ENCODE measurements around the gene TIMM23.
"Not testable (repeated sequence)": the region's sequence is repeated elsewhere in the genome, so short reads cannot be mapped to it uniquely, and the experiment has no call there.

The TIMM23 gene

GRCh38 chr10:46025406-46025805 lies 53.1 kb downstream of the TIMM23 start:
- no peak for DNase-seq

DNA sequence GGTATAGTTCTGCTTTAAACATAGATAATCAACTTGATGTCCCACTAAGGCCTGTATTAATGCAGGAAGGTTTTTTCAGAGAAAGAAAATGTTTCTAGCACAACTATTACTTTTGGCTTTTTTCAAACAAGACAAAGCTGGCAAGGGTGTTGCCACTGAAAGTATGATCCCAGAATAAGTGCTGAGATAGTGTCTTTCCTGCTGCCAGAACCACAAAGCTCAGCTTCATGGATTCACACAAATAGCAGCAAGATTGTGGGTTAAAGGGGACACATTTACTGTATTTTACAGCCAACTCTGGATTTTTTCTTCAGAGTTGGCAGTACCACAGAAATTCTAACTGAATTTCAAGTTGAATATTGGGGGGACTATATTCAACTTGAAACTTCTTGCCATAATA lies 53.8 kb downstream of the TIMM23 start:
- DNase-seq: no peak

DNA sequence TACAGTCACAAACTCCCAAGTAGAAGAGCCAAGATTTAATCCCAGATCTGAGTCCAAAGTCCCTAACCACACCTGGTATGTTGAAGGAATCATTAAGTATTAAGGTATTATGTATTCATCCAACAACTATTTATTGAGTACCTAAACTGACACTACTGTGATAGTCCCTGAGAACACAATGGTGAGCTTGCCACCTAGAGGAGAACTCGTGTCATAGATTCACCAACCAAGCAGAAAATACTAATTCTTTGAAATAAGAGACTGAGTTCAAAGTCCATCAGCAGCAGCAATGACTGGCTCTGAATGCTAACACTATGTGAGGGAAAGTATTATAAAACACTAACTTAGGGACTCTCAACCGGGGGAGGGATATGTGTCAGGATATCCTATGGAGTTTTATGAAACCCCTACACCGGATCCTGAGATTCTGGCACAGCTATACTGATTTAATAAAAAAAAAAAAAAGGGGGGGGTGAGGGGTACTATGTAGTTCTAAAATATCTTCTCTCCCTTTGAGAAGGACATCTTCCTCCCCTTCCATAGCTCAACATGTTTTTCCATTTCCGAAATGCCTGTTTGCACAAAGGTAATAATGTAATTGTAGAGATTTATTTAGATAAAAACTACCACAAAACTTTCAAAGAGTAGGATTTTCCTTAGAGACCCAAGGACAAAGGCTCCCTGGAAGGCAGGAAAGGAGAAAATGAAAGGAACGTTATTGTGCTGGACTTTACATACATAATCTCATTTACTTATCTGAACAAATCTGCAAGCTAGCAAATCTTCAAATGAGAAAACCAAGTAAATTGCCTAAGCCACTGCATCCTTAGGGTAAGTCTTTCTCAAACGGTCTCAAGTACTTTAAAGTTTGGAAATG lies 56.5 kb downstream of the TIMM23 start:
- no peak for DNase-seq

DNA sequence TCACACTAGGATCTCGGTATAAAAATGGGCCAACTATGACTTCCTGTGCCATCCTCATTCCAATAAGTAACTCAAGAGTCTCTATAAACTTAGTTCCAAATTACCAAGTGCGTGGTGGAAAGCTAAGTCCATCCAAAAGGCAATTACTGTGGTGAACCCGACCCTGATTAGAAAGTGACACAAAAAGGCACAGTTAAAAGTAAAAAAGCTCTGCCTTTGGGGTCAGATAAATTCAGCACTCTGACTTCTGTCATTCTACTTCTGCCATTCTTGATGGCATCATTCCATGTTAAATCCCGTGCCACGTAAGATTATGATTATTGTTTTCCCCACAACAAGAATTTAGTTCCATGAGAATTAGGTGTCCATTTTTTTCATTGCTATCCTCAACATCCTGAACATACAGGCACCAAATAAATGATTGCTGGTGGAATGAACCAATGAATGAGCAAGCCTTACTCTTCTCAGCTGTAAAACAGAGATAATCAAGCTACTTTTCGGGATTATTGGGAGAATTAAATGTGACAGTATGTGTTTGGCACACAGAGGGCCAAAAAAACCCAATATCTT lies 57.3 kb downstream of the TIMM23 start:
- no peak for DNase-seq

DNA sequence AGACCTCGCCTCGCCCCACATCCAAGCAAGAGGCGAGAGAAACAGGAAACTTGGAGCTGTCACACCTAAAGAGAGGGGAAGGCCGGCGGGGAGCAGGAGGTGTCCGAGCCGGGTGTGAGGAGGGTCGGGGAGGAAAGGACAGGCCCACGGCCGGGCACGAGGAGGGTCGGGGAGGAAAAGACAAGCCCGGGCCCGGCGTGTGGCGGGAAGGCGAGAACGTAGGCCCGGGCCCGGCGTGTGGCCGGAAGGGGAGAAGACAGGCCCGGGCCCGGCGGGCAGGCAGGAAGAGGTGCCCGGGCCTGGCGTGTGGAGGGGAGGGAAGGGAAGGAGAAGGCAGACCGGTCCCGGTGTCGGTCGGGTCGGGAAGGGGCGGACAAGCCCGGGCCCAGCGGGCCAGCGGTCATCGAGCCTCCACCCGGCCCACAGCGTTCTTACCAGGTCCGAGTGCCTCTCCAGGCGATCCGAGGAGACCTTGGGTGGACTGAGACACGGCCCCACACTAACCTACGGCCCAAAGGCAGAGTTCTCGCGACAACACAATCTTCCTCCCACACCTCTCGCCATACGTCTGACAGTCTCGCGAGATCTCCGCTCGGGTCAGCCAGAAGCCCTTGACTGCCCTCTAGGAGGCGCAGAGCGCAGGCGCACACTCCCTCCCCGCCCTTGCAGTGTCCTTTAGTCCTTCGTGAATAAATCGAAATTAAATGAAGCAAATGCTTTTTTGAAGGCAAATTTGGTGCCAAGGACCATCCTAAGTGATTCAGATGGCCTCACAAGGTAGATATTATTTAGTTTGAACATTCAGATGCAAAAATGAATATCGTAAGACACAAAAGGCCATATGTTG lies 58.0 kb downstream of the TIMM23 start, which contains the start of gene NCOA4:
Gene NCOA4 (minus strand): TSS at position 533 of the 847 bp plus-strand sequence. CDS start 13,943 bp downstream, outside the sequence.
- DNase-seq: peak; percentile 76 to 91 (median 86)

- DNase-seq: no peak
Observed at GRCh38 chr10:46031648-46032532, 59.6 kb downstream of the TIMM23 start.

GRCh38 chr10:46033602-46034011 lies 61.3 kb downstream of the TIMM23 start:
- DNase-seq: no peak

GRCh38 chr10:46035923-46036849 lies 63.9 kb downstream of the TIMM23 start:
- no peak for DNase-seq

DNA sequence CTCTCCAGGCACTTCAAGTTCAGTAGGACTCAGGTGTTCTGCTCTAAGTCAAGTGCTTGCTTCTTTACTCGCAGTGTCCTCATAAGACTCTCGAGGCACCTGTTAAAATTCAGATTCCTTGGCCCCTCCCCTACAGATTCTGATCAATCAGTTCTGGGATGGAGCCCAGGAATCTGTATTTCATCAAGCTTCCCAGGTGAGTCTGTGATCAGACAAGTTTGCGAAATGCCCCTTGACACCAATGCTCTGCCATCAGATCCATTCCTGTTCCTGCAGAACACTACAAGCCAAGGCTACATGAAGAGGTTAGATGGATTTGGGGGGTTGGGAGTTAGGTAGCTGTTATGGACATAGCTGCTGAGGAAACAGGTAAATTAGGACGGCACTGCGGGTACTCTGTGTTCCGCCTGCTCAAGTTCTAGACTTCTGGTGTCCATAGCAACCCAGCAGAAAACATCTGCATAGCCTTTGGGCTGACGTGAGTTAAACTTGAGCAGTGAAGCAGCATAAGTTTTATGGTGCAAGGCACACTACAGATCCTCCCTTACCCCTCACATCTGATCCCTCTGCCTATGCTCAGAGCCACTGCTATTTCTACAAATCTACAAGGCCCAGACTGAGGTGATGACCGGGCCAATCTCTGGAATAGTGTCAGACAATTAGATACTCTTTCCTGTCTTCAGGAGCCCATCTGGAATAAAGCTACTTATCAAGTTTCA lies 65.0 kb downstream of the TIMM23 start:
- DNase-seq: no peak

DNA sequence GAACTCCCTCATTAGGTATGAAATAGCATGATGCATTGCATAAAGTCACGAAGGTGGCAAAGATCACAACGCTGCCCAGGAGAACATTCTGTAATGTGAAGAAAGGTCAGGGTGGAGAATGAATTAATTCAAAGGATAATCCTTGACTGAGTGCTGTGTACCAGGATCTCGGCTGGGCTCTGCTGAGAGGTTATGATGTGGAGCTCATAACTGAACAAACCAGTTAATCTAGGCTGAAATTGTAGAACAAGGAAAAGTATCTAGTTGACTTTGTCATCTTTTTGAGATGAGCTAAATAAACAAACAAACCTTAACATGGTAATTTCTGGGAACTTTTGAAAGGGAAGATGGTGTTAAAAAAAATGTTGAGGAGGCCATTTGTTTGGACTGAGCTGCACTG lies 67.7 kb downstream of the TIMM23 start:
- no peak for DNase-seq

GRCh38 chr10:46042527-46042926 lies 70.2 kb downstream of the TIMM23 start:
- DNase-seq: no peak

DNA sequence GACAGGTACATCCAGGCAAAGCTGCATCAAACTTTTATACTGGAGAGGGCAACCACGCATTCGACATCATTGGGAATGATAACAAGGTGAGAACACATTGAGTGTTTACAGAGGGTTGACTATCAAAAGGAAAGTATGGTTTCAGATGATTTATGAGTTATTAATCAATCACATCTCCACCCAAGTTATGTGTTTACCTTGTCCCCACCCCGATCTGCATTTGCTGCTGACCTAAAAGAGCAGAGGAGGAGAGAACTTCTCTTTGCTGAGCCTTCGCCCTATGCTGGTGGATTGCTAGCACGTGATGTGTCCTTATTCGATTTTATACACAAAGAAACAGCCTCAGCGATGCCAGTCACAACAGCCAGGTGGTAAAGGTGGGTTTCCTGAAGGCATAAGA lies 74.0 kb downstream of the TIMM23 start, which contains the start of gene MSMB:
Gene MSMB (minus strand): TSS at position 9 of the 400 bp plus-strand sequence. CDS start 32 bp downstream, outside the sequence.
- DNase-seq: no peak

DNA sequence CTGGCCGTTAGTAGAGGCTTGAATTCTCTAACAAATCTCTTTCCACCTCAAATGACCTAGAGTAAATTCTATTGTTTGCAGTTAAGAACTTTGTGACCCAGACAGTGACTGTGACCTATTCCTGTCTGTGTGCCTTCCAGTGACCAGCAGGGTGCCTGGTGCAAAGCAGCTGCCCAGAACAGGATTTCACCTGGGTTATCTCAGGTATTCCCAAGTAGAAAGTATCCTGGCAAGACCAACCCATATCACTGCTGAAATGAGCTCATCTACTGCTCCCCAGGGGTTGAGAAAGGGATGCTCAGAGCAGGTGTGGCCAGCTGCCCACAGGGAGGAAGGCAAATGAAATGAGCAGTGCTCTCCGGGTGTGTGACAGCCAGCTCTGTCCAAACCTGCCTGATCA lies 75.9 kb downstream of the TIMM23 start:
- DNase-seq: no peak

DNA sequence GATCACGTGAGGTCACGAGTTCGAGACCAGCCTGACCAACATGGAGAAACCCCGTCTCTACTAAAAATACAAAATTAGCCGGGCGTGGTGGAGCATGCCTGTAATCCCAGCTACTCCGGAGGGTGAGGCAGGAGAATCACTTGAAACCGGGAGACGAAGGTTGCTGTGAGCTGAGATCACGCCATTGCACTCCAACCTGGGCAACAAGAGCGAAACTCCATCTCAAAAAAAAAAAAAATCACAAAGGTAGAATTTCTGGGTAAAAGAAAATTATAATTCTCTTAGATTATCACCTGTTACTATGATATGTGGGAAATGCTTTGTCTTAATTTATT lies 77.2 kb downstream of the TIMM23 start:
- DNase-seq: not testable (repeated sequence)

DNA sequence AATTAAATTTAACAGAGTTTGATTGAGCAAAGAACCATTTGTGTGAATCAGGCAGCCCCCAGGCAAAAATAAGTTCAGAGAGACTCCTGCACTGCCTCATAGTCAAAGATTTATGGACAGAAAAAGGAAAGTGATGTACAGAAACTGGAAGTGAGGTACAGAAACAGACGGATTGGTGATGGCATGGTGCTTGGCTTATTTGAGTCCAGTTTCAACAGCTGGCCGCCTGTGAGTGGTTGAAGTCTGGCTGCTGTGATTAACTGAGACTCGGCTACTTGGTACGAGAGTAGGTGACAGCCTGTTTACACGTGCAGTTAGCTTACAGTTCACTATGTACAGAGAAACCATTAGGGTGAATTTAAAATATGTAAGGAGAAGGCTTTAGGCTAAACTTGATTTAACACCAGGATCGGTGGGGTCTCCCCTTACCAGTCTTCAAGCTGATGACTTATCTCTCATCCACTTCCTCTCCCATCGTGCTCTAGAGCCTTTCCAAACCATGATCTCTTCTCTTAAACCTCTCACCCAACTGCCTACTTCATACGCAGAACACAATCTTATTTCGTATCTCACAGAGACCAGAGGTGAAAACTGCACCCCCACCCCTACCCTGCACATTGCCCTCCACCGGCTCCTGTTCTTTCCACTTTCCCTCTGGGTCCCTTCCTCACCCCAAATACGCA lies 78.8 kb downstream of the TIMM23 start:
- DNase-seq: no peak

GRCh38 chr10:46052057-46052790 lies 79.9 kb downstream of the TIMM23 start:
- no peak for DNase-seq

- no peak for DNase-seq
Observed at GRCh38 chr10:46052791-46053375, 80.6 kb downstream of the TIMM23 start.
